Measurements from ENCODE around the gene C6orf136. TPM values are rescaled to one million over a fixed set of nuclear protein-coding genes. Genes with fewer than 3 reads are reported as not detected.

The C6orf136 gene
- total and polyA plus RNA-seq, 4 donors, result 5.1 to 26.0 (median 13.3) TPM

DNA sequence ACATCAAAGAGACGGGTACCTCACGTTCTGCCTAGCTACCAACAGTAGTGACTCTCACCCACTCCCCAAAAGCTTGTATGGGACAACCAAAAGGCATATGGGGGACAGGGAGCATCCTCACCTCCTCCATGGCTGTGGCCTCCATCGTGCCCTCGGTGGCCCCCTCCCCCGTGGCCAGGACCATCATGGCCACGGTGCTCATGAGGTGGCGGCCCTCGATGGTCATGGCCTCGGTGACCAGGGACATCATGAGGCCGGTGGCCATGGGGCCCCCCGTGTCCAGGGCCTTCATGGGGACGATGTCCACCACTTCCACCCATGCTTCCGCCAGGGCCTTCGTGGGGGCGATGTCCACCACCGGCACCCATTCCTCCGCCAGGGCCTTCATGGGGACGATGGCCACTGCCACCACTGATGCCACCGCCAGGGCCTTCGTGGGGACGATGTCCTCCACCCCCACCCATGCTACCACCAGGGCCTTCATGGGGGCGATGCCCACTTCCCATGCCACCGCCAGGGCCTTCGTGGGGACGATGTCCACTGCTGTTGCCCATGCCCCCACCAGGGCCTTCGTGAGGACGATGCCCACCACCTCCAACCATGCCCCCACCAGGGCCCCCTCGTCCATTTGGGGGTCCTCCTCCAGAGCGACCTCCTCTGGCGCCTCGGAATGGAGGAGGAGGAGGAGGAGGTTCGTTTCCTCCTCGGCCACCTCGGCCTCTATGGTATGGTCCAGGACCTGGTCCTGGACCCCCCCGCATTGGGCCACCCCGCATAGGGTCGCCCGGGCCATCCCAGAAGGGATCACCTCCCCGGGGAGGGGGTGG lies 44.9 kb upstream of the C6orf136 start:
- Histone ChIP-seq H3K27ac (ENCODE audit: low read depth in 1 of 2, low read length in 1 of 2) (no peak overlapping the region), H3K4me1 (ENCODE audit: control insufficient read depth in 5 of 5, insufficient read depth in 5 of 5, low read length in 5 of 5) (peaks cover 0 to 7% (median 0%) of the 10 kb centered on the region in 5 donors), H3K4me3 (no peak overlapping the region), H3K9ac (ENCODE audit: insufficient read depth in 1 of 2, low read length in 2 of 2) (no peak overlapping the region), H3K36me3 (ENCODE audit: control insufficient read depth in 4 of 4, insufficient read depth in 4 of 4, low read length in 4 of 4) (peaks cover 46 to 59% (median 49%) of the 10 kb centered on the region in 4 donors), H3K27me3 (ENCODE audit: control insufficient read depth in 3 of 3, insufficient read depth in 3 of 3, low read length in 2 of 3) (no peaks in the 10 kb centered on the region), H3K9me3 (ENCODE audit: control insufficient read depth in 4 of 4, insufficient read depth in 3 of 4, low read length in 3 of 4) (no peaks in the 10 kb centered on the region)
- ATAC-seq (ENCODE audit: insufficient read depth, low FRiP score) (no peak), DNase-seq (no peak)
- 91 to 93% methylated on average over 36 to 39 of the region's 39 CpGs for WGBS, 2 donors
- TF ChIP-seq, protein P1, sequence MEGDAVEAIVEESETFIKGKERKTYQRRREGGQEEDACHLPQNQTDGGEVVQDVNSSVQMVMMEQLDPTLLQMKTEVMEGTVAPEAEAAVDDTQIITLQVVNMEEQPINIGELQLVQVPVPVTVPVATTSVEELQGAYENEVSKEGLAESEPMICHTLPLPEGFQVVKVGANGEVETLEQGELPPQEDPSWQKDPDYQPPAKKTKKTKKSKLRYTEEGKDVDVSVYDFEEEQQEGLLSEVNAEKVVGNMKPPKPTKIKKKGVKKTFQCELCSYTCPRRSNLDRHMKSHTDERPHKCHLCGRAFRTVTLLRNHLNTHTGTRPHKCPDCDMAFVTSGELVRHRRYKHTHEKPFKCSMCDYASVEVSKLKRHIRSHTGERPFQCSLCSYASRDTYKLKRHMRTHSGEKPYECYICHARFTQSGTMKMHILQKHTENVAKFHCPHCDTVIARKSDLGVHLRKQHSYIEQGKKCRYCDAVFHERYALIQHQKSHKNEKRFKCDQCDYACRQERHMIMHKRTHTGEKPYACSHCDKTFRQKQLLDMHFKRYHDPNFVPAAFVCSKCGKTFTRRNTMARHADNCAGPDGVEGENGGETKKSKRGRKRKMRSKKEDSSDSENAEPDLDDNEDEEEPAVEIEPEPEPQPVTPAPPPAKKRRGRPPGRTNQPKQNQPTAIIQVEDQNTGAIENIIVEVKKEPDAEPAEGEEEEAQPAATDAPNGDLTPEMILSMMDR (IDR thresholded peaks at IDR 0.05; ENCODE audit: control extremely low read depth, extremely low read depth), result no peak

DNA sequence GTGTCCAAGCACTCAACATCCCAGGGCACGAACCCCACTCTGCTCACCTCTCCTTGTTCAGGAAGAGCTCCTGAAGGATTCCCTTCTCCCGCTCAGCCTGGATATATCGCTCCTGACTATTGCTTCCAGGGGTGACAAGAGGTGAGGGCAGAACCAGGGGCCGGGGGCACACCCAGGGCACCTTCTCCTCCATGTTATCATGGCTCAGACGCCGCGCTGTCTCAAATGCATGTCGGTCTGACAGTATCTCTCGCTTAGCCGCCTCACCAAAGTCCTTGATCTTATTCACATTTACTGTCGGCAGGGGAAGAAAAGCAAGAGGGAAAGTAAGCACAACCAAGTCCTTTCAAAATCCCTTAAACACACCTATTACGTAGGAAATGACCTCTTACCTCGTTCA lies 43.0 kb upstream of the C6orf136 start:
- no peak for DNase-seq
- H3K4me3 ChIP-seq, result no peak overlapping the region
- peaks cover 0 to 7% (median 0%) of the 10 kb centered on the region in 5 donors for H3K4me1 ChIP-seq (ENCODE audit: control insufficient read depth in 5 of 5, insufficient read depth in 5 of 5, low read length in 5 of 5)
- no peak overlapping the region for H3K27ac ChIP-seq (ENCODE audit: low read depth in 1 of 2, low read length in 1 of 2)
- WGBS, 2 donors, result 95% methylated on average over 13 of the region's 13 CpGs
- ATAC-seq (ENCODE audit: insufficient read depth, low FRiP score), result no peak
- peaks cover 56 to 69% (median 61%) of the 10 kb centered on the region in 4 donors for H3K36me3 ChIP-seq (ENCODE audit: control insufficient read depth in 4 of 4, insufficient read depth in 4 of 4, low read length in 4 of 4)
- no peaks in the 10 kb centered on the region for H3K27me3 ChIP-seq (ENCODE audit: control insufficient read depth in 3 of 3, insufficient read depth in 3 of 3, low read length in 2 of 3)
- TF ChIP-seq, protein P1 (IDR thresholded peaks at IDR 0.05; ENCODE audit: control extremely low read depth, extremely low read depth), result no peak
- no peak overlapping the region for H3K9ac ChIP-seq (ENCODE audit: insufficient read depth in 1 of 2, low read length in 2 of 2)
- H3K9me3 ChIP-seq (ENCODE audit: control insufficient read depth in 4 of 4, insufficient read depth in 3 of 4, low read length in 3 of 4), result no peaks in the 10 kb centered on the region

DNA sequence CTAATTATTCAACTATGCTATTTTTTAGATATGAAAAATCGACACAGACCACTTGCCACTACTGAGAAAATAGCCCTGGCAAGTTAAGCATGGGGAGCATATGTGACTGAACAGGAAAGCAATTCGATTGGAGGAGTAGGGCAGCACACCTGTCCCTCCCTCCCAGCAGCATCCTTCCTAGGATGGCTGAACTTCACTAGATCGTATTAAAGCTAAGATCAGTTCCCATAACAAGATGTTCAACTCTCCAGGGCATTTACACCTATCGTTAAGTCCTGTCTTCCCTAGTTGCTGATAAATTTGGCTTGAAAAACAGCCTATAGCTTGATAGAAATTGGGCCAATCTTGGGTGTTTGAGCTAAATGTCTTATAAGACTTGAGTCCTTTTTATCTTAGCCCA lies 36.9 kb upstream of the C6orf136 start:
- H3K27me3 ChIP-seq (ENCODE audit: control insufficient read depth in 3 of 3, insufficient read depth in 3 of 3, low read length in 2 of 3), result no peaks in the 10 kb centered on the region
- ATAC-seq (ENCODE audit: insufficient read depth, low FRiP score) (no peak), DNase-seq (no peak)
- no peak overlapping the region for H3K27ac ChIP-seq (ENCODE audit: low read depth in 1 of 2, low read length in 1 of 2)
- H3K4me1 ChIP-seq (ENCODE audit: control insufficient read depth in 5 of 5, insufficient read depth in 5 of 5, low read length in 5 of 5), result peaks cover 0 to 32% (median 20%) of the 10 kb centered on the region in 5 donors
- no peaks in the 10 kb centered on the region for H3K9me3 ChIP-seq (ENCODE audit: control insufficient read depth in 4 of 4, insufficient read depth in 3 of 4, low read length in 3 of 4)
- WGBS, 2 donors, result 79 to 86% methylated on average over 4 of the region's 4 CpGs
- H3K36me3 ChIP-seq (ENCODE audit: control insufficient read depth in 4 of 4, insufficient read depth in 4 of 4, low read length in 4 of 4), result peaks cover 27 to 35% (median 32%) of the 10 kb centered on the region in 4 donors
- no peak overlapping the region for H3K4me3 ChIP-seq
- no peak overlapping the region for H3K9ac ChIP-seq (ENCODE audit: insufficient read depth in 1 of 2, low read length in 2 of 2)
- TF ChIP-seq, protein P1 (IDR thresholded peaks at IDR 0.05; ENCODE audit: control extremely low read depth, extremely low read depth), result no peak

Data from lung (tissue), 12 donors.